Measurements from ENCODE around the gene RUNX1.

- no peak for TF ChIP-seq CTCF (IDR thresholded peaks at IDR 0.05; ENCODE audit: extremely low read depth in 1 of 2, insufficient read depth in 1 of 2, low read depth in 1 of 2, low read length in 2 of 2)
- no peak for TF ChIP-seq POLR2AphosphoS5 (IDR thresholded peaks at IDR 0.05; ENCODE audit: insufficient read depth, low read depth, low read length)
- TF ChIP-seq POLR2A (IDR thresholded peaks at IDR 0.05; ENCODE audit: low read depth, low read length), result no peak
Measured at GRCh38 chr21:34890724-34891612, 158.1 kb downstream of the RUNX1 start.

Measured in endothelial cell of umbilical vein (primary cell).